GM12892 (cell line): ENCODE measurements around the gene ZNF200.

Experiments used
- DNase-seq: peaks from one replicate; pipeline ENCODE4 v3.0.0; 2011; ENCODE audit not compliant: insufficient read length
- FAIRE-seq: peaks from 2 replicates; lab custom pipeline; 2011; peaks lifted over from hg19 to GRCh38; lab: Jason Lieb, UNC
- POLR2A ChIP-seq: IDR thresholded peaks from 2 replicates; pipeline ENCODE4 v1.6.1; 2011; ENCODE audit warnings: low read depth, low read length, control low read depth
- POLR2AphosphoS5 ChIP-seq: IDR thresholded peaks from 2 replicates; pipeline ENCODE4 v1.6.1; 2011; ENCODE audit warnings: low read depth, low read length, control low read depth
- TAF1 ChIP-seq: IDR thresholded peaks from 2 replicates; pipeline ENCODE4 v1.6.1; 2011; ENCODE audit warnings: low read depth, mild to moderate bottlenecking, control low read depth, low read length, borderline replicate concordance

The ZNF200 gene

DNA sequence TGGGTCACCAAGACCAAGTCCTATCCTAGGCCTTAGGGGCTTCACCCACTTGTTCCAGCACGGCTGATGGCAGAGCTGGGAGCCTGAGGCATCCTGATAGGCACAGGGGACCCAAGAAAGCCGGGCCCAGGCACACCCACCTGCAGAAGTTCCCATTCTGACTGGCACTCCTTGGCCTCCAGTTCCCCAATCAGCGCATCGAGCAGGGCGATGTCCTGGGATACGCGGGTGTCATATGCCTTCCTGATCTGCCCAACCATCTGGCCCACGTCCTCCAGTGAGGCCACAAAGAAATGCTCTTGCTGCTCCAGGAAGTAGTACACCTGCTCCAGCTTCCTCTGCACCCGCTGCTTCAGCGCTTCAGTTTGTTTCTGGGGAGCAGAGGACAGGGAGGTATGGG is 11.9 kb upstream of the ZNF200 start:
- no peak for FAIRE-seq
- TF ChIP-seq POLR2A: no peak
- no peak for TF ChIP-seq TAF1
- TF ChIP-seq POLR2AphosphoS5: no peak

DNA sequence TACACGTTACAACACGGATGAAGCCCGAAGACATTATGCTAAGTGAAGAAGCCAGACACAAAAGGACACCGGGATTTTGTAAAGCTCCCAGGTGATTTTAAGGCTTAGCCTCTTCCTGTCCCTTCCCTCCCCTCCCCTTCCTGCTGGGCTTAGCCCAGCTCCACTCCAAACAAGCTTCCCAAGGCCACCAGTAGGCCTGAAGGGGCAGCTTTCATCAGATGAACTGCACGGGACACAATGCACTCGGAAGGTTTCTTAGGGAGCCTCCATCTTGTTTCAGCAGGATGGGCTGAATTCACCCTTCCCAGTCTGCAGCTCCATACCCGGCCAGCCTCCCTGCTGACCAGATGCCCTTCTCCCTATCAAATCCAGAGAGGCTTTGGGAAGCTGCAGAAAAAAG is 11.0 kb upstream of the ZNF200 start:
- DNase-seq: no peak
- no peak for TF ChIP-seq POLR2A
- TF ChIP-seq POLR2AphosphoS5: no peak
- no peak for TF ChIP-seq TAF1
- no peak for FAIRE-seq

More for the DNA sequence above, 11.9 kb upstream of the ZNF200 start:
- DNase-seq: no peak

DNA sequence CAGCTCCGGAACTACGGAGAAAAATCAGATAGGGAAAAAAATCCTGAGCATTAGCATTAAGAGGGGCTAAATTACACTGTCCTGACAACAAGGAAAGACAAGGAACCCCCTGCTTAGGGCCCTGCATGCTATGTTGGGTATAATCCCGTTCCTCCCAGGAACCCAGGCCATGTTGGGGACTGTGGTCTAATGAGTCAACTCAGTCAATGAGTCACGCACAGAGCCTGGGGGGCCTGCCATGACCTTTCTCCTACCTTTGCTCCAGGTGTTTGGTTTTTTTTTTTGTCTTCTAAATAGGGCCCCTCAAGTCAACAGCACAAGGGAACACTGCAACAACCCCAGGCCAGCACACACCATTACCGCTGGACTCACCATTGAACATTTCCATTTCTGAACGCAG is 8.9 kb upstream of the ZNF200 start:
- FAIRE-seq: no peak
- TF ChIP-seq TAF1: no peak
- no peak for TF ChIP-seq POLR2A
- no peak for TF ChIP-seq POLR2AphosphoS5
- no peak for DNase-seq

DNA sequence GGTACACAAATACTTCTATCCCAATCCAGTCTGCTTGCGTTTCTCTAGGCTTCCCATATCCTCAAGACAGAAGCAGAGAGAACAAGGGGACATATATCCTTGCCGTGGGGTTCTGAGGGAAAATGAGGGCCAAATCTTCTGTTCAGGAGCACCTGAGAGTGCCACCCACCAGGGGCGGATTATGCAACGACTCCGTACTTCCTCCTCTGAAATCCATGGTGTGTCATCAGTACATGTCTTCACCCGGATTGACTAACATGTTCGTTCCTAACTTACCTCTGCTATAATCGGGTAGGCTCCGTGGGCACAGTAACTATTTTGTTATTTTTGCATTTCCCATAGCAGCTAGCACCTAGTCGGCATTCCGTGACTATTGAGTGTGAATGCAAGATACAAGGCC is 7.8 kb upstream of the ZNF200 start:
- no peak for FAIRE-seq
- no peak for TF ChIP-seq TAF1
- DNase-seq: no peak

DNA sequence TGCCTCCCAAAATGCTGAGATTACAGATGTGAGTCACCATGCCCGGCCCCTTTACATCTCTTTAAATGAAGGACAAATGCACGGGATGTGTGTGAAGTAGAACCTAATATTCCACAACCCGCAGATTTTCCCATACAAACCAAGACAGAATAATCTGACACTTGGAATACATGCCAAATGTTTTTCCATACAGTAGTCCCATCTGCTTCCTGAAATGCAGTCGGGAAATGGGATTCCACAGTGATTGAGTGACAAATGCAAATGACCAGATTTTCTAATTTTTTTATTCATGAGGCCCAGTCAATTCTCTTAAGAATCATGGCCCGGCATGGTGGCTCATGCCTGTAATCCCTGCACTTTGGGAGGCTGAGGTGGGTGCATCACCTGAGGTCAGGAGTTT is 6.8 kb upstream of the ZNF200 start:
- TF ChIP-seq TAF1 (no peak), POLR2A (no peak), POLR2AphosphoS5 (no peak)
- FAIRE-seq: no peak
- no peak for DNase-seq

DNA sequence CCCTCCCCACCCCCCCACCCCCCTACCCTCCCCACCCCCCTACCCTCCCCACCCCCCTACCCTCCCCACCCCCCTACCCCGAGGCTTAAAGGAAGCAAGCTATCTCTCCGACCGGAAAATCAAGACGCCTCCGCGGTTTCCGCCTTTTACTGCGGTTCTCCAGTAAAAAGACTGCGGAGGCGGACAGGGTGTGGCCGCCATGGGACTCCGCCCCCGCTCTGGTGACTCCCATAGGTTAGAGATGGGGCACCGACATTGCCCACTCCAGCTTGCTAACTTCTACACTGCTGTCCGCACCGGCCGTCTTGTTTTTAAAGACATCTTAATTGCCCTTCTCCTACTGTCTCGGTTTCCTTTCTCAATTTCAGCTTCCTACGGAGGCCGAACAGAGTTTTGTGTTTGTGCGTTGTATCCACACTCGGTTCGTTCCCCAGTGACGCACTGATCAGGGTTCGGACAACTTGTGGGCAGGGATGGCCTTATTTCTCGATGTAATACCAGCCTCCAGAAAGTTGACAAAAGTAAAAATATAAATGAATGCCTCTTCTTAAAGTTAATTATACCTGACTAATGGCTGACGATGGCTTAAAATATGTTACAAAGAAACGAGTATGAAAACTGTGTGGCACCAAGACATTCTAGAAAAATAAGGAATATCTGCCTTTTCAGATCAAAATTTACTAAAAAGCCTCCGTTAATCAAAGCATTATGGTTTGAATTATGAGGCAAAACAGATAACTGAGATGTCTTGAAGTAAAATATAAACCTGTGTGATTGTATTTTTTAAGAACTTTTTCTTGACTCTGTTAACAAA is 1.1 kb upstream of the ZNF200 start:
- DNase-seq: no peak
- TF ChIP-seq POLR2A (no peak), TAF1 (no peak), POLR2AphosphoS5 (no peak)
- FAIRE-seq: no peak

DNA sequence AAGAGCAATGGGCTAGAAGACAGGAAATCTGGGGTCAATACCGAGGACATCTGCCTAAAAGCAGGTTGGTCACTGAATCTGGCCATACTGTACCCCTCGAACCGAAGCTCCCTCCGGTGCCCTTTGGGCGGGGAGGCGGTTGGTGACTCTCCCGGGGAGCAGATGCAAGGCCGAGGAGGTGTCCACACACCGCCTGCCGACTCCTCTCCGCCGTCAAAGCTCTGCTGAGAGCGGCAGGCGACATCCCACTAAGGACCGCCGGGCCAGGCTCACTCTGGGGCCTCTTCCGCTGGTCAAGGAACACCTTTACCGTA is 458 bp downstream of the ZNF200 start:
- TF ChIP-seq POLR2AphosphoS5: no peak
- TF ChIP-seq TAF1: no peak
- TF ChIP-seq POLR2A: no peak
- no peak for FAIRE-seq
- DNase-seq: peak; percentile 26

DNA sequence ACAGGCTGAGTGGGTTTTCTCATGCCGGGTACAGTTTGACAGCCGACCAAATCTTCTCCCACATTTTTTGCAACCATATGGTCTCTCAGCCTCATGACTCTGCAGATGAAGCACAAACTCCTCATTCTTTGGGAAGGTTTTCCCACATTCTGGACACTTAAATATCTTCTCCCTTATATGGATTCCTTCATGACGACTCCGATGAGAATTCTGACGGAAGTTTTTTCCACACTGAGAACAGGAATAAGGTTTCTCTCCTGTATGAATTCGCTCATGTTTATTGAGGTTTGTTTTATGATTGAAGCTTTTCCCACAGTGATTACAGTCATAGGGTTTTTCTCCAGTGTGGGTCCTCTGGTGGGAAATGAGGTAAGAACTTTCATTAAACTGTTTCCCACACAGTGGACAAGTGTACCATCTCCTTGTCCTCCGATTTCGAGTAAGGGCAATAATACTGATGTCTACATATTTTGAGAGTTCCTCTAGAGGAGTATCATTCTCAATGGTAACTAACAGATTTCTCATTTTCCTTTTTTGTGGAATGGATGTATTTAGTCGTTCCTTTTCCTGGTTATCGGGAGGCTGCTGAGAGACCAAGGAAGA is 10.9 kb downstream of the ZNF200 start:
- no peak for DNase-seq
- FAIRE-seq: no peak

DNA sequence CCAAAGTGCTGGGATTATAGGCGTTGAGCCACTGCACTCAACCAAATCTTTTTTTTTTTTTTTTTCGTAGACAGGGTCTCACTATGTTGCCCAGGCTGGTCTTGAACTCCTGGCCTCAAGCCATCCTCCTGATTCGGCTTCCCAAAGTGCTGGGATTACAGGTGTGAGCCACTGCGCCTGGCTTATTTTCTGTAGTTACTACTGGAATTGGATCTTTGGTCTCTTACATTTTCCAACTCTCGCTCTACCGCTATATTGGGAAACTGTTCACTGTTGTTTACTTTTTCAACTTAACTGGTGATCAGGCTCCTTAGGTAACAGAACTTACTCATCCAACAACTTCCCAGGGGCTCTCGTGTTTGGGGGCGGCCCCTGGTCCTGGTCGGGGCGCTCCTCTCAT is 14.1 kb downstream of the ZNF200 start:
- DNase-seq (no peak), FAIRE-seq (no peak)
- no peak for TF ChIP-seq POLR2A
- TF ChIP-seq TAF1: no peak
- no peak for TF ChIP-seq POLR2AphosphoS5

More for the DNA sequence above, 10.9 kb downstream of the ZNF200 start:
- no peak for TF ChIP-seq POLR2A
- TF ChIP-seq POLR2AphosphoS5: no peak
- TF ChIP-seq TAF1: no peak

DNA sequence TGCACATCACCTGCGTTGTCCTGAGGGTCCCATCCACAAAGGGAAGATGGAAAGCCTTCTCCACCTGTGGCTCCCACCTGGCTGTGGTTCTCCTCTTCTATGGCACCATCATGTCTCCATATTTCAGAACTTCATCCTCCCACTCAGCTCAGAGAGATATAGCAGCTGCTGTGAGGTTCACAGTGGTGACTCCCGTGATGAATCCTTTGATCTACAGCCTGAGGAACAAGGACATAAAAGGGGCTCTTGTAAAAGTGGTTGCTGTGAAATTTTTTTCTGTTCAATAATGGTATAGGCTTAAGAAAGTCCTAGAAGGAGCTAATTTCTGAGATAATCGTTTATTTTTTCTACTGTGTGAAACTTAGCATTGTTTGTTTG is 18.7 kb downstream of the ZNF200 start:
- no peak for FAIRE-seq
- TF ChIP-seq POLR2A (no peak), TAF1 (no peak), POLR2AphosphoS5 (no peak)
- DNase-seq: no peak

DNA sequence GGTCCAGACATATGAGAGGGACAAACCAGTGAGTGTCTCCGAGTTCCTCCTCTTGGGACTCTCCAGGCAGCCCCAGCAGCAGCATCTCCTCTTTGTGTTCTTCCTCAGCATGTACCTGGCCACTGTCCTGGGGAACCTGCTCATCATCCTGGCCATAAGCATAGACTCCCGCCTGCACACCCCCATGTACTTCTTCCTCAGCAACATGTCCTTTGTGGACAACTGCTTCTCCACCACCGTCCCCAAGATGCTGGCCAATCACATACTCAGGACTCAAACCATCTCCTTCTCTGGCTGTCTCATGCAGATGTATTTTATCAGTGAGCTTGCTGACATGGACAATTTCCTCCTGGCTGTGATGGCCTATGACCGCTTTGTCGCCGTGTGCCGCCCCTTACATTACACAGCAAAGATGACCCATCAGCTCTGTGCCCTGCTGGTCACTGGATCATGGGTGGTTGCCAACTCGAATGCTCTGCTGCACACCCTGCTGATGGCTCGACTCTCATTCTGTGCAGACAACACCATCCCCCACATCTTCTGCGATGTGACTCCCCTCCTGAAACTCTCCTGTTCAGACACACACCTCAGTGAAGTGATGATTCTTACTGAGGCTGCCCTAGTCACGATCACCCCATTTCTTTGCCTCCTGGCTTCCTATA is 19.2 kb downstream of the ZNF200 start:
- no peak for FAIRE-seq
- no peak for DNase-seq
- TF ChIP-seq TAF1 (no peak), POLR2AphosphoS5 (no peak), POLR2A (no peak)
